ENCODE data around the gene COL4A1. TPM values are rescaled to one million over a fixed set of nuclear protein-coding genes. Genes with fewer than 3 reads are reported as not detected.

The COL4A1 gene
- total and polyA plus RNA-seq, 2 of the 13 experiments (the other 11 are each of a cell fraction or from before 2014, with no cell fraction given), result not detected

- Histone ChIP-seq H3K79me2 (ENCODE audit: insufficient read depth, low read length) (no peaks in the 10 kb centered on the region), H3K4me3 (replicated peaks in 1 of 3; ENCODE audit: insufficient read depth in 1 of 3, low read depth in 2 of 3, low read length in 3 of 3) (no peak overlapping the region), H3K9me3 (ENCODE audit: low read length) (no peaks in the 10 kb centered on the region), H3K4me1 (ENCODE audit: insufficient read depth, low read length) (no peaks in the 10 kb centered on the region), H3K27me3 (ENCODE audit: control insufficient read depth in 1 of 2, insufficient read depth in 2 of 2, low read length in 2 of 2) (peaks cover 2 to 30% of the 10 kb centered on the region in 2 experiments; a peak in 2 of 5 replicates), H3K36me3 (replicated peaks in 1 of 2; ENCODE audit: control insufficient read depth in 1 of 2, insufficient read depth in 2 of 2, low read length in 2 of 2) (no peaks in the 10 kb centered on the region), H3K27ac (ENCODE audit: extremely low read length, insufficient read depth, low read length) (no peak overlapping the region), H3K9ac (ENCODE audit: insufficient read depth, low read depth, low read length) (no peak overlapping the region), H2AFZ (ENCODE audit: low read length) (no peak overlapping the region), H4K20me1 (ENCODE audit: insufficient read depth, low read length) (no peaks in the 10 kb centered on the region), H3K4me2 (ENCODE audit: low read depth, low read length) (no peak overlapping the region)
- 19% methylated on average over 5 of the region's 14 CpGs for WGBS (ENCODE audit: low lambda C conversion rate)
- DNase-seq (ENCODE audit: low spot score) (no peak), ATAC-seq (no peak), FAIRE-seq (no peak)
- POLR2A ChIA-PET, result no interaction called here
- intact Hi-C loops (cut with micrococcal nuclease; ENCODE audit: unreplicated experiment), result no loop called here
- TF ChIP-seq ZBTB2 (CRISPR knock-in tag; IDR thresholded peaks at IDR 0.05; ENCODE audit: low read depth) (no peak), CCDC6 (CRISPR knock-in tag; IDR thresholded peaks at IDR 0.05) (no peak), ZNF224 (CRISPR knock-in tag; IDR thresholded peaks at IDR 0.05) (no peak), SIX1 (CRISPR knock-in tag; IDR thresholded peaks at IDR 0.05; ENCODE audit: borderline replicate concordance) (no peak), EED (CRISPR knock-in tag; IDR thresholded peaks at IDR 0.05) (no peak), MEIS2 (CRISPR knock-in tag; IDR thresholded peaks at IDR 0.05) (no peak), MYPOP (CRISPR knock-in tag; IDR thresholded peaks at IDR 0.05) (no peak), ZNF891 (CRISPR knock-in tag; IDR thresholded peaks at IDR 0.05) (no peak), PTBP1 (IDR thresholded peaks at IDR 0.05; ENCODE audit: low read depth, low read length, poor library complexity, severe bottlenecking) (no peak), ZNF773 (CRISPR knock-in tag; IDR thresholded peaks at IDR 0.05; ENCODE audit: borderline replicate concordance) (no peak), RCOR2 (CRISPR knock-in tag; IDR thresholded peaks at IDR 0.05) (no peak), ZNF12 (CRISPR knock-in tag; IDR thresholded peaks at IDR 0.05) (no peak), BRF2 (CRISPR knock-in tag; IDR thresholded peaks at IDR 0.05) (no peak), ZSCAN30 (CRISPR knock-in tag; IDR thresholded peaks at IDR 0.05) (no peak)
- CTCF ChIA-PET (ENCODE audit: low intra/inter-chr PET ratio, low total read pairs), result no interaction called here
- in situ Hi-C loops (cut with HindIII; ENCODE audit: extremely low pct_ligation_motif_present, low pct_unique_long_range_greater_than_20kb), result no loop called here
- no TSS peak for BruUV-seq (replicated peaks)
Measured at GRCh38 chr13:110129539-110130186, 177.3 kb downstream of the COL4A1 start.
